HepG2 (cell line): Measurements from ENCODE around the gene ZMIZ2. TPM values are rescaled to one million over a fixed set of nuclear protein-coding genes. Genes with fewer than 3 reads are reported as not detected.

Experiments
- ASH2L ChIP-seq: fragments of 300-600, 200-600 bp; sonication (generic); IDR thresholded peaks from 2 replicates; pipeline ENCODE4 v1.7.0; 2017; ENCODE audit warnings: low read depth, mild to moderate bottlenecking, moderate library complexity, mixed read lengths, low read length; ENCODE audit not compliant: insufficient read length
- FOXA1 ChIP-seq, 2 experiments: fragments of 450-650 bp in 1 of 2; sonication (generic) in 1 of 2; formaldehyde crosslinking in 1 of 2; IDR thresholded peaks; 2 replicates each; pipeline versions ENCODE4 v1.4.0 to v1.6.1; 2016 to 2020; ENCODE audit warnings: missing genetic modification reagents in 1 of 2
- HNF4A ChIP-seq: sonication (generic); formaldehyde crosslinking; IDR thresholded peaks from 2 replicates; pipeline ENCODE4 v1.4.0; 2020; ENCODE audit warnings: missing genetic modification reagents
- LRRFIP1 ChIP-seq: sonication (generic); formaldehyde crosslinking; conservative IDR thresholded peaks from 2 replicates; pipeline ENCODE4 v1.4.0; 2020; ENCODE audit warnings: missing genetic modification reagents
- MEIS1 ChIP-seq: sonication (generic); formaldehyde crosslinking; IDR thresholded peaks from 2 replicates; pipeline ENCODE4 v1.9.0; 2021; ENCODE audit warnings: mild to moderate bottlenecking, missing genetic modification reagents, moderate library complexity, borderline replicate concordance
- NFYC ChIP-seq: IDR thresholded peaks from 2 replicates; pipeline ENCODE4 v1.6.1; 2016; ENCODE audit warnings: missing genetic modification reagents, missing compliant biosample characterization
- SOX6 ChIP-seq, 2 experiments: fragments of 450-650 bp in 1 of 2; sonication (generic) in 1 of 2; formaldehyde crosslinking in 1 of 2; IDR thresholded peaks; 2 replicates each; pipeline versions ENCODE4 v1.4.0 to v1.6.1; 2017 to 2020; ENCODE audit warnings: antibody characterized with exemption in 1 of 2, mild to moderate bottlenecking in 1 of 2, missing genetic modification reagents in 1 of 2
- SRY ChIP-seq: sonication (generic); formaldehyde crosslinking; IDR thresholded peaks from 2 replicates; pipeline ENCODE4 v1.8.0; 2022; ENCODE audit warnings: mild to moderate bottlenecking, missing genetic modification reagents
- TCF12 ChIP-seq, 2 experiments: fragments of 450-650 bp in 1 of 2; sonication (generic) in 1 of 2; formaldehyde crosslinking in 1 of 2; IDR thresholded peaks; 2 replicates each; pipeline versions ENCODE4 v1.6.1 to v1.8.0; 2017 to 2022; ENCODE audit warnings: antibody characterized with exemption in 1 of 2, mild to moderate bottlenecking in 1 of 2, missing genetic modification reagents in 1 of 2, moderate library complexity in 1 of 2
- TFDP1 ChIP-seq: IDR thresholded peaks from 2 replicates; pipeline ENCODE4 v1.6.1; 2016; ENCODE audit warnings: missing compliant biosample characterization, missing genetic modification reagents, borderline replicate concordance
- YEATS4 ChIP-seq: sonication (generic); formaldehyde crosslinking; IDR thresholded peaks from 2 replicates; pipeline ENCODE4 v1.4.0; 2020; ENCODE audit warnings: missing genetic modification reagents, borderline replicate concordance
- ZMAT3 ChIP-seq: sonication (generic); formaldehyde crosslinking; conservative IDR thresholded peaks from 2 replicates; pipeline ENCODE4 v1.7.0; 2021; ENCODE audit warnings: missing genetic modification reagents
- polyA plus RNA-seq, 8 experiments: library from polyadenylated mRNA; depleted of rRNA in 3 of 8; stranded (reverse) in 7 of 8; unstranded in 1 of 8; fragments of >200 nt; fragmentation: Illumina TruSeq in 4 of 8; extraction: Trizol in 4 of 8; gene quantifications; 2 replicates each; pipeline versions ENCODE4 v1.2.1 to v1.2.3, GENCODE V29; 2011 to 2016; ENCODE audit warnings: low read depth in 4 of 8, missing spikeins in 1 of 8, mixed read lengths in 1 of 8; ENCODE audit not compliant: insufficient read depth in 1 of 8
- total RNA-seq, 5 experiments: library from RNA; depleted of rRNA; stranded (reverse); fragments of >200 nt; fragmentation: Illumina TruSeq; extraction: Trizol; gene quantifications; 2 replicates each; pipeline ENCODE4 v1.2.3, GENCODE V29; 2016; ENCODE audit warnings: low read depth in 1 of 5
- TF ChIP-seq, protein P1 (sequence below): sonication (generic); formaldehyde crosslinking; IDR thresholded peaks from 2 replicates; pipeline ENCODE4 v1.8.0; 2022; ENCODE audit warnings: low read depth, missing genetic modification reagents
- TF ChIP-seq, protein P2 (sequence below): fragments of 450-650 bp; IDR thresholded peaks from 2 replicates; pipeline ENCODE4 v1.6.1; 2017
- TF ChIP-seq, protein P3 (sequence below): sonication (generic); formaldehyde crosslinking; IDR thresholded peaks from 2 replicates; pipeline ENCODE4 v1.4.0; 2020; ENCODE audit warnings: missing genetic modification reagents

ZMIZ2 gene
- total and polyA plus RNA-seq, 2 of the 13 experiments (the other 11 are each of a cell fraction or from before 2014, with no cell fraction given): 4.9 to 7.9 TPM

DNA sequence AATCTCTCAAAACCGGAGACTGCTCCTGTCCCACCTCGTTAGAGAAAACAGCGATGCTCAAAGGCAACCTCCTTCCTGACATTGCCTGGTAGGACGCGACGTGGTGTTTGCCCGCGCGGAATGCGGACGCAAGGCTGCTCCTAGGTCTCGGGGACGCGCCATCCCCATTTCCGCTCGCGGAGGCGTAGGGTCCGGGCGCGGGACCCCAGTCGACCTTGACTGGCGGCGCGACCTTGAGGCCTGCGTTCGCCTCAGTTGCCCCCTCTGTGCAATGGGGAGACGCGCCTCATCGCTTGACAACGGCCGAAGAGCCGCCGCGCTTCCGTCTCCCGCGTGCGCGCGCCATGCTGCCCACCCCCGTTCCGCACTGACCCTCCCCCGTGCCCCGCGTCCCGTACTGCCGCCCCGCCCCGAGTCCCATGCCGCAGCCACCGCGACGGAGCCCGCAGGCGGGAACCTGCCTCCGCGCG lies 47.4 kb downstream of the ZMIZ2 start (continued):
- TF ChIP-seq, protein P1, sequence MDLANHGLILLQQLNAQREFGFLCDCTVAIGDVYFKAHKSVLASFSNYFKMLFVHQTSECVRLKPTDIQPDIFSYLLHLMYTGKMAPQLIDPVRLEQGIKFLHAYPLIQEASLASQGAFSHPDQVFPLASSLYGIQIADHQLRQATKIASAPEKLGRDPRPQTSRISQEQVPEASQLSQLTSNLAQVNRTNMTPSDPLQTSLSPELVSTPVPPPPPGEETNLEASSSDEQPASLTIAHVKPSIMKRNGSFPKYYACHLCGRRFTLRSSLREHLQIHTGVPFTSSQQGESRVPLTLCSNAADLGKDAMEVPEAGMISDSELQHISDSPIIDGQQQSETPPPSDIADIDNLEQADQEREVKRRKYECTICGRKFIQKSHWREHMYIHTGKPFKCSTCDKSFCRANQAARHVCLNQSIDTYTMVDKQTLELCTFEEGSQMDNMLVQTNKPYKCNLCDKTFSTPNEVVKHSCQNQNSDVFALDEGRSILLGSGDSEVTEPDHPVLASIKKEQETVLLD: 0 out of 2 replicates have a peak, but pooled peaks have one; percentile 30
- TF ChIP-seq YEATS4 (CRISPR knock-in tag) (no peak; the same call in 1 of the 2 replicates), TFDP1 (CRISPR knock-in tag) (peak; percentile 94; the same call in 1 of the 2 replicates), TCF12 (IDR thresholded peaks at IDR 0.05) (no peak), TCF12 (CRISPR knock-in tag; IDR thresholded peaks at IDR 0.05) (0 out of 2 replicates have a peak, but pooled peaks have one; percentile 5), LRRFIP1 (no peak), NFYC (CRISPR knock-in tag) (no peak), HNF4A (peak; percentile 38), ZMAT3 (CRISPR knock-in tag) (peak; percentile 79; the same call in 1 of the 2 replicates), MEIS1 (CRISPR knock-in tag) (peak; percentile 88; the same call in 1 of the 2 replicates), SOX6 (IDR thresholded peaks at IDR 0.05) (no peak), SOX6 (CRISPR knock-in tag; IDR thresholded peaks at IDR 0.05) (peak; percentile 21; the same call in 1 of the 2 replicates), ASH2L (peak; percentile 55), SRY (CRISPR knock-in tag) (no peak), FOXA1 (IDR thresholded peaks at IDR 0.05) (no peak), FOXA1 (CRISPR knock-in tag; IDR thresholded peaks at IDR 0.05) (peak; percentile 14; the same call in 1 of the 2 replicates)
- TF ChIP-seq, protein P2, sequence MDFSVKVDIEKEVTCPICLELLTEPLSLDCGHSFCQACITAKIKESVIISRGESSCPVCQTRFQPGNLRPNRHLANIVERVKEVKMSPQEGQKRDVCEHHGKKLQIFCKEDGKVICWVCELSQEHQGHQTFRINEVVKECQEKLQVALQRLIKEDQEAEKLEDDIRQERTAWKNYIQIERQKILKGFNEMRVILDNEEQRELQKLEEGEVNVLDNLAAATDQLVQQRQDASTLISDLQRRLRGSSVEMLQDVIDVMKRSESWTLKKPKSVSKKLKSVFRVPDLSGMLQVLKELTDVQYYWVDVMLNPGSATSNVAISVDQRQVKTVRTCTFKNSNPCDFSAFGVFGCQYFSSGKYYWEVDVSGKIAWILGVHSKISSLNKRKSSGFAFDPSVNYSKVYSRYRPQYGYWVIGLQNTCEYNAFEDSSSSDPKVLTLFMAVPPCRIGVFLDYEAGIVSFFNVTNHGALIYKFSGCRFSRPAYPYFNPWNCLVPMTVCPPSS: no peak
- TF ChIP-seq, protein P3, sequence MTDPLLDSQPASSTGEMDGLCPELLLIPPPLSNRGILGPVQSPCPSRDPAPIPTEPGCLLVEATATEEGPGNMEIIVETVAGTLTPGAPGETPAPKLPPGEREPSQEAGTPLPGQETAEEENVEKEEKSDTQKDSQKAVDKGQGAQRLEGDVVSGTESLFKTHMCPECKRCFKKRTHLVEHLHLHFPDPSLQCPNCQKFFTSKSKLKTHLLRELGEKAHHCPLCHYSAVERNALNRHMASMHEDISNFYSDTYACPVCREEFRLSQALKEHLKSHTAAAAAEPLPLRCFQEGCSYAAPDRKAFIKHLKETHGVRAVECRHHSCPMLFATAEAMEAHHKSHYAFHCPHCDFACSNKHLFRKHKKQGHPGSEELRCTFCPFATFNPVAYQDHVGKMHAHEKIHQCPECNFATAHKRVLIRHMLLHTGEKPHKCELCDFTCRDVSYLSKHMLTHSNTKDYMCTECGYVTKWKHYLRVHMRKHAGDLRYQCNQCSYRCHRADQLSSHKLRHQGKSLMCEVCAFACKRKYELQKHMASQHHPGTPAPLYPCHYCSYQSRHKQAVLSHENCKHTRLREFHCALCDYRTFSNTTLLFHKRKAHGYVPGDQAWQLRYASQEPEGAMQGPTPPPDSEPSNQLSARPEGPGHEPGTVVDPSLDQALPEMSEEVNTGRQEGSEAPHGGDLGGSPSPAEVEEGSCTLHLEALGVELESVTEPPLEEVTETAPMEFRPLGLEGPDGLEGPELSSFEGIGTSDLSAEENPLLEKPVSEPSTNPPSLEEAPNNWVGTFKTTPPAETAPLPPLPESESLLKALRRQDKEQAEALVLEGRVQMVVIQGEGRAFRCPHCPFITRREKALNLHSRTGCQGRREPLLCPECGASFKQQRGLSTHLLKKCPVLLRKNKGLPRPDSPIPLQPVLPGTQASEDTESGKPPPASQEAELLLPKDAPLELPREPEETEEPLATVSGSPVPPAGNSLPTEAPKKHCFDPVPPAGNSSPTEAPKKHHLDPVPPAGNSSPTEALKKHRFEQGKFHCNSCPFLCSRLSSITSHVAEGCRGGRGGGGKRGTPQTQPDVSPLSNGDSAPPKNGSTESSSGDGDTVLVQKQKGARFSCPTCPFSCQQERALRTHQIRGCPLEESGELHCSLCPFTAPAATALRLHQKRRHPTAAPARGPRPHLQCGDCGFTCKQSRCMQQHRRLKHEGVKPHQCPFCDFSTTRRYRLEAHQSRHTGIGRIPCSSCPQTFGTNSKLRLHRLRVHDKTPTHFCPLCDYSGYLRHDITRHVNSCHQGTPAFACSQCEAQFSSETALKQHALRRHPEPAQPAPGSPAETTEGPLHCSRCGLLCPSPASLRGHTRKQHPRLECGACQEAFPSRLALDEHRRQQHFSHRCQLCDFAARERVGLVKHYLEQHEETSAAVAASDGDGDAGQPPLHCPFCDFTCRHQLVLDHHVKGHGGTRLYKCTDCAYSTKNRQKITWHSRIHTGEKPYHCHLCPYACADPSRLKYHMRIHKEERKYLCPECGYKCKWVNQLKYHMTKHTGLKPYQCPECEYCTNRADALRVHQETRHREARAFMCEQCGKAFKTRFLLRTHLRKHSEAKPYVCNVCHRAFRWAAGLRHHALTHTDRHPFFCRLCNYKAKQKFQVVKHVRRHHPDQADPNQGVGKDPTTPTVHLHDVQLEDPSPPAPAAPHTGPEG (CRISPR knock-in tag): 0 out of 2 replicates have a peak, but pooled peaks have one; percentile 1
